ENCODE results near the gene IL17C. TPM values are rescaled to one million over a fixed set of nuclear protein-coding genes. Genes with fewer than 3 reads are reported as not detected.

The IL17C gene
- total RNA-seq, 1 experiment from 2014 or later, result 1.9 TPM

DNA sequence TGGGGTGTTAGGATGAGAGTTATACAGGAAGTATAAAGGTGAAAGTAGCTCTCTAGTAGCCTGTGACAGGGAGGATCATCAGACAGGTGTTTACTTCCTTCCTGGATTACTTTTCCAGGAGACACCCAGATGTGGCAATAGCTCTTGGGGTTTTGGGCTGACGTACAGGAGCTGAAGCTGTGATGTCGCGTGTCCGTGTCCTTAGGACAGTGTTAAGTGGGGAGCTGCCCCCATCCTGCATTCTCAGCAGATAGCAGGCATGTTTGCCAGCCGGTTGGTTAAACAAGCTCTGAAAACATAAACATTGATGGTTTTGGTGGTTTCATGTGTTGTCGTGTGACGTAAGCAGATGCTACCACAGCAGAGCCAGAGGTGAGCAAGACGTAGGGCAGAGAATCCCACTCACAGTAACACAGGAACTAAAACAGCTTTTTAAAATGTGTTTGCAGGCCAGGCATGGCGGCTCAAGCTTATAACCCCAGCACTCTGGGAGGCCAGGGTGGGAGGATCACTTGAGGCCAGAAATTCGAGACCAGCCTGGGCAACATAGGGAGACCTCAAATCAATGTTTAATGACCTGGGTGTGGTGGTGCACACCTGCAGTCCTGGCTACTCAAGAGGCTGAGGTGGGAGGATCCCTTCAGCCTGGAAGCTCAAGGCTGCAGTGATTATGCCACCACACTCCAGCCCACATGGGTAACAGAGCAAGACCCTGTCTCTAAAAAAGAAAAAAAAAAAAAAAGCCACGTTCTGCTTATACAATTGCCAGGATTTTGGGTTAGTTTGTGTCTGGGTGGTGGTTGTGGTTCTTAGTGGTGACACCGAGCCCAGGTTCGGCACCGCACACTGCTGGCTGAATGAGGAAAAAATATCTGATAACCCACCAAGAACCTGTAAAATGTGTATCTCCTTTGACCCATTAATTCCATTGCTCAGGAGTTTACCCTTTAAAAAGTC, 18.2 kb upstream of the IL17C start (continued):
- TF ChIP-seq, protein P1, sequence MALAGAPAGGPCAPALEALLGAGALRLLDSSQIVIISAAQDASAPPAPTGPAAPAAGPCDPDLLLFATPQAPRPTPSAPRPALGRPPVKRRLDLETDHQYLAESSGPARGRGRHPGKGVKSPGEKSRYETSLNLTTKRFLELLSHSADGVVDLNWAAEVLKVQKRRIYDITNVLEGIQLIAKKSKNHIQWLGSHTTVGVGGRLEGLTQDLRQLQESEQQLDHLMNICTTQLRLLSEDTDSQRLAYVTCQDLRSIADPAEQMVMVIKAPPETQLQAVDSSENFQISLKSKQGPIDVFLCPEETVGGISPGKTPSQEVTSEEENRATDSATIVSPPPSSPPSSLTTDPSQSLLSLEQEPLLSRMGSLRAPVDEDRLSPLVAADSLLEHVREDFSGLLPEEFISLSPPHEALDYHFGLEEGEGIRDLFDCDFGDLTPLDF (CRISPR knock-in tag; IDR thresholded peaks at IDR 0.05), result no peak
- TF ChIP-seq GRHL2 (CRISPR knock-in tag; IDR thresholded peaks at IDR 0.05; ENCODE audit: insufficient replicate concordance, severe bottlenecking), result no peak

DNA sequence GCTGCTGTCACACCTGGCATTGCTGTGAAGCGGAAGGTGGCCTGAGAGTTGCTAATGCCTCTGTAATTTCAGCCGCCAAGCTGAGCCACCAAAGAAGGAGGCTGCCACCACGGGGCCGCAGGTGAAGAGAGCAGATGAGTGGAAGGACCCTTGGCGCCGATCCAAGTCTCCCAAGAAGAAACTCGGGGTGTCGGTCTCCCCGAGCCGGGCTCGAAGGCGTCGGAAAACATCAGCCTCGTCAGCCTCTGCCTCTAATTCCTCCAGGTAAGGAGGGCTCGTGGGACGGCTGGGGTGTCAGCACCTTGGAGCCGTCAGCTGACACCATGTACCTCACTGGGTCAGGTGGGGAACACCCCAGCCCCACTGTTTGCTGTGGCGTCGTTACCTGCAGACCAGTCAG, 16.2 kb upstream of the IL17C start:
- ChIA-PET POLR2A (no interaction called here), CTCF (no interaction called here)
- TF ChIP-seq NR3C1 (CRISPR knock-in tag; conservative IDR thresholded peaks at IDR 0.05; ENCODE audit: low read depth) (no peak), TEAD1 (CRISPR knock-in tag; IDR thresholded peaks at IDR 0.05) (no peak), SMAD4 (CRISPR knock-in tag; IDR thresholded peaks at IDR 0.05) (no peak), ZNF263 (CRISPR knock-in tag; IDR thresholded peaks at IDR 0.05; ENCODE audit: low read depth) (no peak), ZNF396 (CRISPR knock-in tag; IDR thresholded peaks at IDR 0.05; ENCODE audit: borderline replicate concordance) (no peak), OVOL2 (CRISPR knock-in tag; IDR thresholded peaks at IDR 0.05; ENCODE audit: borderline replicate concordance) (no peak), GTF2I (CRISPR knock-in tag; conservative IDR thresholded peaks at IDR 0.05) (no peak)
- TF ChIP-seq, protein P2, sequence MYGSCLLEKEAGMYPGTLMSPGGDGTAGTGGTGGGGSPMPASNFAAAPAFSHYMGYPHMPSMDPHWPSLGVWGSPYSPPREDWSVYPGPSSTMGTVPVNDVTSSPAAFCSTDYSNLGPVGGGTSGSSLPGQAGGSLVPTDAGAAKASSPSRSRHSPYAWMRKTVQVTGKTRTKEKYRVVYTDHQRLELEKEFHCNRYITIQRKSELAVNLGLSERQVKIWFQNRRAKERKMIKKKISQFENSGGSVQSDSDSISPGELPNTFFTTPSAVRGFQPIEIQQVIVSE (CRISPR knock-in tag; IDR thresholded peaks at IDR 0.05; ENCODE audit: borderline replicate concordance), result no peak
- TF ChIP-seq, protein P3, sequence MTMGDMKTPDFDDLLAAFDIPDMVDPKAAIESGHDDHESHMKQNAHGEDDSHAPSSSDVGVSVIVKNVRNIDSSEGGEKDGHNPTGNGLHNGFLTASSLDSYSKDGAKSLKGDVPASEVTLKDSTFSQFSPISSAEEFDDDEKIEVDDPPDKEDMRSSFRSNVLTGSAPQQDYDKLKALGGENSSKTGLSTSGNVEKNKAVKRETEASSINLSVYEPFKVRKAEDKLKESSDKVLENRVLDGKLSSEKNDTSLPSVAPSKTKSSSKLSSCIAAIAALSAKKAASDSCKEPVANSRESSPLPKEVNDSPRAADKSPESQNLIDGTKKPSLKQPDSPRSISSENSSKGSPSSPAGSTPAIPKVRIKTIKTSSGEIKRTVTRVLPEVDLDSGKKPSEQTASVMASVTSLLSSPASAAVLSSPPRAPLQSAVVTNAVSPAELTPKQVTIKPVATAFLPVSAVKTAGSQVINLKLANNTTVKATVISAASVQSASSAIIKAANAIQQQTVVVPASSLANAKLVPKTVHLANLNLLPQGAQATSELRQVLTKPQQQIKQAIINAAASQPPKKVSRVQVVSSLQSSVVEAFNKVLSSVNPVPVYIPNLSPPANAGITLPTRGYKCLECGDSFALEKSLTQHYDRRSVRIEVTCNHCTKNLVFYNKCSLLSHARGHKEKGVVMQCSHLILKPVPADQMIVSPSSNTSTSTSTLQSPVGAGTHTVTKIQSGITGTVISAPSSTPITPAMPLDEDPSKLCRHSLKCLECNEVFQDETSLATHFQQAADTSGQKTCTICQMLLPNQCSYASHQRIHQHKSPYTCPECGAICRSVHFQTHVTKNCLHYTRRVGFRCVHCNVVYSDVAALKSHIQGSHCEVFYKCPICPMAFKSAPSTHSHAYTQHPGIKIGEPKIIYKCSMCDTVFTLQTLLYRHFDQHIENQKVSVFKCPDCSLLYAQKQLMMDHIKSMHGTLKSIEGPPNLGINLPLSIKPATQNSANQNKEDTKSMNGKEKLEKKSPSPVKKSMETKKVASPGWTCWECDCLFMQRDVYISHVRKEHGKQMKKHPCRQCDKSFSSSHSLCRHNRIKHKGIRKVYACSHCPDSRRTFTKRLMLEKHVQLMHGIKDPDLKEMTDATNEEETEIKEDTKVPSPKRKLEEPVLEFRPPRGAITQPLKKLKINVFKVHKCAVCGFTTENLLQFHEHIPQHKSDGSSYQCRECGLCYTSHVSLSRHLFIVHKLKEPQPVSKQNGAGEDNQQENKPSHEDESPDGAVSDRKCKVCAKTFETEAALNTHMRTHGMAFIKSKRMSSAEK (CRISPR knock-in tag; IDR thresholded peaks at IDR 0.05; ENCODE audit: borderline replicate concordance), result no peak
- Mint-ChIP-seq H3K27ac (no peak overlapping the region; the same call in 1 of the 2 replicates), H3K9me3 (no peaks in the 10 kb centered on the region), H3K36me3 (peaks cover 29% of the 10 kb centered on the region), H3K4me1 (peaks cover 2% of the 10 kb centered on the region), H3K27me3 (ENCODE audit: low read depth) (no peaks in the 10 kb centered on the region), H3K4me3 (no peak overlapping the region)
- ATAC-seq (no peak), DNase-seq (ENCODE audit: low spot score) (no peak)

DNA sequence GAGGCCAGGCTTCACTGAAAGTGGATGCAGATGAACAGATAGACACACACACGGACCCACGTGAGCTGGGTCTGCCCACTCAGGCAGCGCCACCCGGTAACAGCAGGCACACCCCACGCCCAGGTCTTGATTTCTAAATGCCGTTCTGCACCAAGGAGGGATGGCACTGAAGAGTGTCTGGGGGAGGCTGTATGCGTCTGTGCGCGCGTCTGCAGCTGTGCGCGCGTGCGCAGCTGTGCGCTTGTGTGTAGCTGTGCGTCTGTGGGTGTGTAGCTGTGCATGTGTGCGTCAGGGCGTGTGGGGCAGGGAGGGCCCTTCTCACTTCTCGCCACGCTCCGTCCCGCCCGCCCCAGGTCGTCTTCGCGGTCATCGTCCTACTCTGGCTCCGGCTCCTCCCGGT, 15.5 kb upstream of the IL17C start:
- Mint-ChIP-seq H3K4me1 (no peaks in the 10 kb centered on the region; the same call in 1 of the 2 replicates), H3K4me3 (no peak overlapping the region), H3K9me3 (no peaks in the 10 kb centered on the region), H3K36me3 (peaks cover 35% of the 10 kb centered on the region), H3K27ac (no peak overlapping the region), H3K27me3 (ENCODE audit: low read depth) (no peaks in the 10 kb centered on the region)
- no peak for ATAC-seq
- CTCF ChIA-PET, result interaction anchor here (0.8 to 1.2 kb wide), 2 partner anchors 10 to 11 kb away, joined by 3 to 4 read pairs; no protein-coding TSS in a partner anchor
- POLR2A ChIA-PET, result no interaction called here
- DNase-seq (ENCODE audit: low spot score), result no peak
- TF ChIP-seq ZNF416 (CRISPR knock-in tag; IDR thresholded peaks at IDR 0.05) (no peak), SMAD4 (CRISPR knock-in tag; IDR thresholded peaks at IDR 0.05) (no peak), ESRRA (CRISPR knock-in tag; IDR thresholded peaks at IDR 0.05; ENCODE audit: borderline replicate concordance) (no peak), GTF2I (CRISPR knock-in tag; conservative IDR thresholded peaks at IDR 0.05) (no peak), OVOL2 (CRISPR knock-in tag; IDR thresholded peaks at IDR 0.05; ENCODE audit: borderline replicate concordance) (no peak), ZNF671 (CRISPR knock-in tag; IDR thresholded peaks at IDR 0.05) (no peak), GRHL2 (CRISPR knock-in tag; IDR thresholded peaks at IDR 0.05; ENCODE audit: insufficient replicate concordance, severe bottlenecking) (no peak)
- TF ChIP-seq, protein P4, sequence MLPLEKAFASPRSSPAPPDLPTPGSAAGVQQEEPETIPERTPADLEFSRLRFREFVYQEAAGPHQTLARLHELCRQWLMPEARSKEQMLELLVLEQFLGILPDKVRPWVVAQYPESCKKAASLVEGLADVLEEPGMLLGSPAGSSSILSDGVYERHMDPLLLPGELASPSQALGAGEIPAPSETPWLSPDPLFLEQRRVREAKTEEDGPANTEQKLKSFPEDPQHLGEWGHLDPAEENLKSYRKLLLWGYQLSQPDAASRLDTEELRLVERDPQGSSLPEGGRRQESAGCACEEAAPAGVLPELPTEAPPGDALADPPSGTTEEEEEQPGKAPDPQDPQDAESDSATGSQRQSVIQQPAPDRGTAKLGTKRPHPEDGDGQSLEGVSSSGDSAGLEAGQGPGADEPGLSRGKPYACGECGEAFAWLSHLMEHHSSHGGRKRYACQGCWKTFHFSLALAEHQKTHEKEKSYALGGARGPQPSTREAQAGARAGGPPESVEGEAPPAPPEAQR (CRISPR knock-in tag; IDR thresholded peaks at IDR 0.05), result no peak
- TF ChIP-seq, protein P5, sequence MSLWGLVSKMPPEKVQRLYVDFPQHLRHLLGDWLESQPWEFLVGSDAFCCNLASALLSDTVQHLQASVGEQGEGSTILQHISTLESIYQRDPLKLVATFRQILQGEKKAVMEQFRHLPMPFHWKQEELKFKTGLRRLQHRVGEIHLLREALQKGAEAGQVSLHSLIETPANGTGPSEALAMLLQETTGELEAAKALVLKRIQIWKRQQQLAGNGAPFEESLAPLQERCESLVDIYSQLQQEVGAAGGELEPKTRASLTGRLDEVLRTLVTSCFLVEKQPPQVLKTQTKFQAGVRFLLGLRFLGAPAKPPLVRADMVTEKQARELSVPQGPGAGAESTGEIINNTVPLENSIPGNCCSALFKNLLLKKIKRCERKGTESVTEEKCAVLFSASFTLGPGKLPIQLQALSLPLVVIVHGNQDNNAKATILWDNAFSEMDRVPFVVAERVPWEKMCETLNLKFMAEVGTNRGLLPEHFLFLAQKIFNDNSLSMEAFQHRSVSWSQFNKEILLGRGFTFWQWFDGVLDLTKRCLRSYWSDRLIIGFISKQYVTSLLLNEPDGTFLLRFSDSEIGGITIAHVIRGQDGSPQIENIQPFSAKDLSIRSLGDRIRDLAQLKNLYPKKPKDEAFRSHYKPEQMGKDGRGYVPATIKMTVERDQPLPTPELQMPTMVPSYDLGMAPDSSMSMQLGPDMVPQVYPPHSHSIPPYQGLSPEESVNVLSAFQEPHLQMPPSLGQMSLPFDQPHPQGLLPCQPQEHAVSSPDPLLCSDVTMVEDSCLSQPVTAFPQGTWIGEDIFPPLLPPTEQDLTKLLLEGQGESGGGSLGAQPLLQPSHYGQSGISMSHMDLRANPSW (CRISPR knock-in tag; conservative IDR thresholded peaks at IDR 0.05; ENCODE audit: low read depth), result no peak
